GM18867 (cell line): ENCODE measurements around the gene VSTM2A.

Source experiments
- ATAC-seq: cut with Tn5 transposase; IDR thresholded peaks from one replicate; pipeline ENCODE4 v1.9.1; 2021; ENCODE audit warnings: mild to moderate bottlenecking, moderate library complexity; ENCODE audit not compliant: unreplicated experiment

Gene VSTM2A

GRCh38 chr7:54615537-54615936 is 73.4 kb downstream of the VSTM2A start:
- ATAC-seq, result no peak
